ENCODE results near the gene ACER3.

GRCh38 chr11:76946223-76946622, 85.5 kb downstream of the ACER3 start:
- TF ChIP-seq CTCF (IDR thresholded peaks at IDR 0.05 in 4 of 5, conservative IDR thresholded peaks at IDR 0.05 in 1 of 5) (no peak), POLR2A (IDR thresholded peaks at IDR 0.05) (no peak)
